Activated CD4-positive, alpha-beta memory T cell treated with anti-CD3 and anti-CD28 coated beads for 36 hours (primary cell): Measurements from ENCODE around the gene EBLN2. TPM values are rescaled to one million over a fixed set of nuclear protein-coding genes. Genes with fewer than 3 reads are reported as not detected.

ENCODE experiments used
- CTCF ChIA-PET: fragments of 350-600 bp; sonication (Branson Sonifier 250); formaldehyde crosslinking; loops from one replicate; lab custom pipeline; 2021; ENCODE audit warnings: antibody characterized with exemption, inconsistent platforms; lab: Charles Lee
- POLR2A ChIA-PET: fragments of 350-600 bp; sonication (Branson Sonifier 250); formaldehyde crosslinking; loops from one replicate; lab custom pipeline; 2021; ENCODE audit warnings: antibody characterized with exemption; lab: Charles Lee
- DNase-seq: peaks from one replicate; pipeline ENCODE4 v3.0.0-alpha.2; 2020
- H3K27ac Mint-ChIP-seq: one replicate; pipeline ENCODE4 v1.8.0; 2021; ENCODE audit warnings: mixed read lengths
- H3K27me3 Mint-ChIP-seq: one replicate; pipeline ENCODE4 v1.8.0; 2021; ENCODE audit warnings: mixed read lengths
- H3K36me3 Mint-ChIP-seq: one replicate; pipeline ENCODE4 v1.8.0; 2021; ENCODE audit warnings: mixed read lengths
- H3K4me1 Mint-ChIP-seq: one replicate; pipeline ENCODE4 v1.8.0; 2021; ENCODE audit warnings: low read depth, mixed read lengths
- H3K4me3 Mint-ChIP-seq: one replicate; pipeline ENCODE4 v1.8.0; 2021; ENCODE audit warnings: mild to moderate bottlenecking, mixed read lengths
- H3K9me3 Mint-ChIP-seq: one replicate; pipeline ENCODE4 v1.8.0; 2021; ENCODE audit warnings: mixed read lengths
- intact Hi-C: fragments of 100-400 bp; cut with micrococcal nuclease; formaldehyde crosslinking; loops from one replicate; pipeline ENCODE4 v1.15.1; 2023
- total RNA-seq, 2 experiments: library from RNA; stranded (reverse); gene quantifications; one replicate each; pipeline ENCODE4 v1.2.3, GENCODE V29; 2021

The EBLN2 gene
- total RNA-seq, 2 experiments from 2014 or later = 5.5 to 6.0 TPM

GRCh38 chr3:73084170-73084569, 22.7 kb downstream of the EBLN2 start:
- ChIA-PET POLR2A (no interaction called here), CTCF (interaction anchor here (2.6 to 5.7 kb wide), 4 partner anchors 28 to 234 kb away, joined by 18 to 72 read pairs (median 27); partner anchors contain the start of gene SHQ1)
- Mint-ChIP-seq H3K27ac (no peak overlapping the region), H3K36me3 (no peaks in the 10 kb centered on the region), H3K4me1 (peaks cover 19% of the 10 kb centered on the region), H3K27me3 (no peaks in the 10 kb centered on the region), H3K9me3 (no peaks in the 10 kb centered on the region), H3K4me3 (no peak overlapping the region)
- DNase-seq = no peak
- intact Hi-C loops = loop anchor here (10.0 kb wide), 2 partner anchors 1209 to 1359 kb away; partner anchors contain the start of gene EIF4E3

DNA sequence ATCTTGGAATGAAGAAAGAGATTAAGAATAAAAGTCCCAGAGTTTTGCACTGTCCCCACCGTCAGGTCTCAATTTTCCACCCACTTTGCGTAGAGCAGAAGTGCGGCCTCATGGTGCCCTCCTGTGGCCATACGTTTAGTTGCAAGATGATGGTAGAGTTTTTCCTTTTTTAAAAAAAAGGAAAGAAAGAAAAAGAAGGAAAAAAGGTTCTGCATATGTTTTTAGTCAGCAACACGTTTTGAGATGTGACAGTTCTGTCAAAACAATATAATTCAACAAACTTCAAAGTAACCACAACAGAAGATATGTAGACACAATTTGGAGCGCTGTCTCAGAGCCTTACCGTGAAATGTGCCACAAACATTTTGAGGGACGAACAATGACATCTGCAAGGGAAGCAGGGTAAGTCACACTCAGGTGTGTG, 24.6 kb downstream of the EBLN2 start:
- POLR2A ChIA-PET = no interaction called here
- Mint-ChIP-seq H3K4me1 (peaks cover 11% of the 10 kb centered on the region), H3K4me3 (no peak overlapping the region), H3K9me3 (no peaks in the 10 kb centered on the region), H3K27ac (no peak overlapping the region), H3K36me3 (no peaks in the 10 kb centered on the region), H3K27me3 (no peaks in the 10 kb centered on the region)
- CTCF ChIA-PET = interaction anchor here (0.7 to 5.7 kb wide), 26 partner anchors 10 to 550 kb away, joined by 3 to 72 read pairs (median 3); partner anchors contain the start of genes PPP4R2 and SHQ1
- intact Hi-C loops = loop anchor here (1.0 to 10.0 kb wide), 5 partner anchors 147 to 1361 kb away; partner anchors contain the start of gene EIF4E3
- peak; percentile 62 for DNase-seq

GRCh38 chr3:73094129-73094528, 32.7 kb downstream of the EBLN2 start:
- Mint-ChIP-seq H3K9me3 (no peaks in the 10 kb centered on the region), H3K27ac (no peak overlapping the region), H3K4me3 (no peak overlapping the region), H3K27me3 (peaks cover 7% of the 10 kb centered on the region), H3K36me3 (no peaks in the 10 kb centered on the region), H3K4me1 (peaks cover 7% of the 10 kb centered on the region)
- ChIA-PET POLR2A (no interaction called here), CTCF (no interaction called here)
- DNase-seq = no peak
- intact Hi-C loops = no loop called here

- no peaks in the 10 kb centered on the region for H3K9me3 Mint-ChIP-seq
- H3K36me3 Mint-ChIP-seq = no peaks in the 10 kb centered on the region
- H3K27ac Mint-ChIP-seq = no peak overlapping the region
- POLR2A ChIA-PET = no interaction called here
- CTCF ChIA-PET = interaction anchor here (1.5 to 1.9 kb wide), 2 partner anchors 9 to 407 kb away, joined by 5 to 11 read pairs; no protein-coding TSS in a partner anchor
- DNase-seq = no peak
- H3K4me3 Mint-ChIP-seq = no peak overlapping the region
- H3K27me3 Mint-ChIP-seq = peaks cover 7% of the 10 kb centered on the region
- intact Hi-C loops = no loop called here
- H3K4me1 Mint-ChIP-seq = peaks cover 7% of the 10 kb centered on the region
Observed at GRCh38 chr3:73094951-73095350, 33.5 kb downstream of the EBLN2 start.

GRCh38 chr3:73096169-73096568, 34.7 kb downstream of the EBLN2 start:
- no peak overlapping the region for H3K27ac Mint-ChIP-seq
- no peak for DNase-seq
- H3K9me3 Mint-ChIP-seq = no peaks in the 10 kb centered on the region
- intact Hi-C loops = no loop called here
- ChIA-PET CTCF (interaction anchor here (1.2 to 1.9 kb wide), 3 partner anchors 11 to 412 kb away, joined by 3 to 11 read pairs (median 5); no protein-coding TSS in a partner anchor), POLR2A (no interaction called here)
- peaks cover 7% of the 10 kb centered on the region for H3K27me3 Mint-ChIP-seq
- H3K4me1 Mint-ChIP-seq = peaks cover 7% of the 10 kb centered on the region
- H3K4me3 Mint-ChIP-seq = no peak overlapping the region
- no peaks in the 10 kb centered on the region for H3K36me3 Mint-ChIP-seq

- H3K27ac Mint-ChIP-seq = no peak overlapping the region
- H3K4me3 Mint-ChIP-seq = no peak overlapping the region
- no peaks in the 10 kb centered on the region for H3K9me3 Mint-ChIP-seq
- ChIA-PET CTCF (interaction anchor here (1.0 kb wide), 1 partner anchor 12 kb away, joined by 3 read pairs; no protein-coding TSS in a partner anchor), POLR2A (no interaction called here)
- intact Hi-C loops = no loop called here
- no peaks in the 10 kb centered on the region for H3K36me3 Mint-ChIP-seq
- no peak for DNase-seq
- H3K4me1 Mint-ChIP-seq = peaks cover 7% of the 10 kb centered on the region
- H3K27me3 Mint-ChIP-seq = peaks cover 7% of the 10 kb centered on the region
Observed at GRCh38 chr3:73098026-73098425, 36.6 kb downstream of the EBLN2 start.

DNA sequence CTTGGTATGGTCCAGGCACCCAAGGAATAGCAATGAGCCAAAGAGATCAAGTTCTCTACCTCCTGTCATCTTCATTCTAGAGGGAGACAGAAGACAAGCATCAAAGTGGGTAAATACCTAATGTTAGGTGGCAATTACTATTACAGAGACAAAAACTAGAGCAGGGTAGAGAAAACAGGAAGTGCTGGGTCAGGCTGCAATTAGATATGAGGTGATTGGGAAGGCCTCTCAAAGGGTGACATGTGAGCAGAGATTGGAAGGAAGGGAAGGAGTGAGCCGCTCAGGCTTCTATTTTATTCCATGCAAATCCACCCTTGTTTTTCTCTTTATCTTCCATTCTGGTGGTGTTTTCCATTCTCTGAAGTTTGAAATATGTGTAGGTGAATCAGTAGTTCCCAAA, 37.4 kb downstream of the EBLN2 start:
- no peak overlapping the region for H3K4me3 Mint-ChIP-seq
- H3K4me1 Mint-ChIP-seq = peaks cover 7% of the 10 kb centered on the region
- H3K27ac Mint-ChIP-seq = no peak overlapping the region
- no peaks in the 10 kb centered on the region for H3K36me3 Mint-ChIP-seq
- no peak for DNase-seq
- H3K27me3 Mint-ChIP-seq = peaks cover 7% of the 10 kb centered on the region
- no peaks in the 10 kb centered on the region for H3K9me3 Mint-ChIP-seq
- ChIA-PET POLR2A (no interaction called here), CTCF (no interaction called here)
- intact Hi-C loops = no loop called here

DNA sequence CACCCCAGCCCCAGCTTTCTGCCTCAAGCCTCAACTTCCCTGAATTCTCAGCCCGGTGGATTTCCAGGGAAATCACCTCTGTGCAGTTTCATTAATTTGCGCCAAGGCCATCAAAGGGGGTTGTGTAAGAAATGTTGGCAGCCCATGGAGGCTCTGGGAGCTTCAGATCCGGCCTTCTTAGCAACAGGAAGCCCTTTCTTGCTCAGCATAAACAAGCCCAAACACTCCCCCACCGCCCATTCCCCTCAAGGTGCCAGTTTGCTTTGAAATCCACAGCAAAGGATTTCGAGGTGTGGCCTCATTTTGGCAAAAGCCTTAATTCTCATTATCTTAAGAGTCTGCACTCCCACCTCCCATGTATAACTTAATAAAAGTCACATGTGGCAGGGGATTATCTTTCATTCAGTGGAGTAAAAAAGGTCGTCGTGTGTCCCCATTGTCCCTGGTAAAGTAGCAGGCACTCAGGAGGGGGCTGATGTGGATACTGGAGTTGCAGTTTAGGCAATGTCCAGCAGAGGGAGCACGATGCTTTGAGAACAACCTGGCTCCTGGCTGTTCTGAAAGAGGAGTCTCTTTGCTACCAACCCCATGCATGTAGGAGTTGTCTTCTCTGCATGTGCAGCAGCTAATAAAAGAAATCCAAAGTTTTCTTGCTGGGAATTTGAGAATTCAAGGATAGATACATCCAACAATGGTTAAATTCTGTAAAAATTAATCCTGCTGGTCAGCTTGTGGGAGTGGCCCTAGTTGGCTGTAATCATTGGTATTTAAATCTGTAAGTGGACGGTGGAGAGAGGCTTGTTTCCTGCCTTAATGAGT, 39.5 kb downstream of the EBLN2 start:
- no peak overlapping the region for H3K4me3 Mint-ChIP-seq
- H3K27ac Mint-ChIP-seq = no peak overlapping the region
- H3K36me3 Mint-ChIP-seq = no peaks in the 10 kb centered on the region

GRCh38 chr3:73101881-73102280, 40.4 kb downstream of the EBLN2 start:
- Mint-ChIP-seq H3K36me3 (no peaks in the 10 kb centered on the region), H3K4me3 (no peak overlapping the region), H3K27ac (no peak overlapping the region), H3K27me3 (peaks cover 2% of the 10 kb centered on the region), H3K9me3 (no peaks in the 10 kb centered on the region), H3K4me1 (no peaks in the 10 kb centered on the region)
- no peak for DNase-seq
- intact Hi-C loops = loop anchor here (1.0 kb wide), 2 partner anchors 330 to 400 kb away; no protein-coding TSS in a partner anchor
- ChIA-PET POLR2A (no interaction called here), CTCF (interaction anchor here (0.6 to 3.1 kb wide), 7 partner anchors 12 to 400 kb away, joined by 3 to 44 read pairs (median 3); no protein-coding TSS in a partner anchor)

More for the DNA sequence above, 39.5 kb downstream of the EBLN2 start:
- DNase-seq = peak; percentile 85
- ChIA-PET CTCF (interaction anchor here (0.6 to 3.1 kb wide), 8 partner anchors 11 to 401 kb away, joined by 3 to 44 read pairs (median 4); no protein-coding TSS in a partner anchor), POLR2A (no interaction called here)
- Mint-ChIP-seq H3K9me3 (no peaks in the 10 kb centered on the region), H3K27me3 (peaks cover 4% of the 10 kb centered on the region), H3K4me1 (no peaks in the 10 kb centered on the region)
- intact Hi-C loops = loop anchor here (1.0 kb wide), 2 partner anchors 331 to 401 kb away; no protein-coding TSS in a partner anchor

- CTCF ChIA-PET = no interaction called here
- H3K9me3 Mint-ChIP-seq = no peaks in the 10 kb centered on the region
- POLR2A ChIA-PET = no interaction called here
- H3K27me3 Mint-ChIP-seq = peaks cover 12% of the 10 kb centered on the region
- intact Hi-C loops = no loop called here
- H3K4me1 Mint-ChIP-seq = no peaks in the 10 kb centered on the region
- H3K27ac Mint-ChIP-seq = no peak overlapping the region
- no peaks in the 10 kb centered on the region for H3K36me3 Mint-ChIP-seq
- no peak overlapping the region for H3K4me3 Mint-ChIP-seq
- DNase-seq = no peak
Observed at GRCh38 chr3:73107215-73107614, 45.8 kb downstream of the EBLN2 start.

DNA sequence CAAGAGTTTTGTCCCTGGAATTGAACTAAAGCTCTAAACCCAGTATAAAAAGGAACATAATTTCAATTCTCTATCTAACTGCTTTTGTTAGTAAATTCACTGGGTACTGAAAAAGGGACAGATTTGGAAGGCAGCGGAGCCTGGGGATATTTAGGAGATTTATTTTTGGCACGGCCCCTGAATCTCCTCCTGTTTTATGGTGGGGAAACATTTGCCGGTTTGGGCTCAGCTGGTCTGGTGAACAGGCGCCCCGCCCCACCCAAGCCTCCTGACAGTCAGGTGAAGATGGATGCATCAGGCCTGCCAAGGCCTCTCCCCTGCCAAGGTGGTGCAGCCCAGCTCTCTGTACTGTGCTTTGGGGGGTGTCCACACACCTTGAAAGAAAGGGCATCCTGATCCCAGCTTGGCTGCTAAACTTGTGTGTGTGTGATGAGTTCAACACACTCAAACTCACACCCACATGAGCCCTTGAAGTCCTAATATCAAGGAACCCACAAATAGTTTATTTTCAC, 46.3 kb downstream of the EBLN2 start:
- CTCF ChIA-PET = no interaction called here
- Mint-ChIP-seq H3K4me3 (no peak overlapping the region), H3K36me3 (no peaks in the 10 kb centered on the region), H3K9me3 (no peaks in the 10 kb centered on the region), H3K27me3 (peaks cover 13% of the 10 kb centered on the region), H3K4me1 (no peaks in the 10 kb centered on the region), H3K27ac (no peak overlapping the region)
- POLR2A ChIA-PET = no interaction called here
- intact Hi-C loops = no loop called here
- no peak for DNase-seq

GRCh38 chr3:73108750-73109149, 47.3 kb downstream of the EBLN2 start:
- ChIA-PET POLR2A (no interaction called here), CTCF (no interaction called here)
- Mint-ChIP-seq H3K27me3 (peaks cover 13% of the 10 kb centered on the region), H3K36me3 (no peaks in the 10 kb centered on the region), H3K4me1 (no peaks in the 10 kb centered on the region), H3K27ac (no peak overlapping the region), H3K9me3 (no peaks in the 10 kb centered on the region), H3K4me3 (no peak overlapping the region)
- DNase-seq = no peak
- intact Hi-C loops = no loop called here
